NOMO-1 treated with dmso at 0.1 percent for 144 hours (cell line): ENCODE data around the gene FDPS.
"Not testable (repeated sequence)": the region's sequence is repeated elsewhere in the genome, so short reads cannot be mapped to it uniquely, and the experiment has no call there.

Source experiments
- DNase-seq: peaks from one replicate; lab custom pipeline; 2025; ENCODE audit not compliant: unreplicated experiment; lab: John Stamatoyannopoulos, UW

Gene FDPS

DNA sequence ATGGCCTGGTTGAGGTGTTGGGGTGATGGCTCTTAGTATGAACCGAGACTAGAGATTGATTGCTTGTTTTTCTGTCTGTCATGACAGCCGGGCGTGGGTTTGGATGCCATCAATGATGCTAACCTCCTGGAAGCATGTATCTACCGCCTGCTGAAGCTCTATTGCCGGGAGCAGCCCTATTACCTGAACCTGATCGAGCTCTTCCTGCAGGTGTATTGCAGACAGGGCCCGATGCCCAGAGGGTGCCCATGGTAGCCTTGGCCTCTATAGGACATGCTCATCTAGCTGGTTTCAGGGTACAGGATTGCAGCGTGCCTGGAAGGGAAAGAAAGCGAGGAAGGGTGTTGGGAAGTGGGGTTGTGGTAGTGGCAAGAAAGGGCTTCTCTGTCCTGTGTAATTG lies 9.4 kb downstream of the FDPS start:
- DNase-seq, result no peak

DNA sequence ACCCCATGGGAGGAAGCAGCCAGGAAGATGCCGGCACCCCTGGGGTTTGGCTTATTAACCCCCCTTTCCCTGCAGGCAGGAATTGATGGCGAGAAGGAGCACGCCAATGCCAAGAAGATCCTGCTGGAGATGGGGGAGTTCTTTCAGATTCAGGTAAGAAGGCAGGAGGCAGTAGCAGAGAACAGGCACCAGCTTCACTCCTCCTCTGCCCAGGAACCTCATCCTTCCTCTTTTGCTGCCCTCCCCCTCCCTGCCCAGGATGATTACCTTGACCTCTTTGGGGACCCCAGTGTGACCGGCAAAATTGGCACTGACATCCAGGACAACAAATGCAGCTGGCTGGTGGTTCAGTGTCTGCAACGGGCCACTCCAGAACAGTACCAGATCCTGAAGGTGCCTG lies 10.9 kb downstream of the FDPS start:
- no peak for DNase-seq

DNA sequence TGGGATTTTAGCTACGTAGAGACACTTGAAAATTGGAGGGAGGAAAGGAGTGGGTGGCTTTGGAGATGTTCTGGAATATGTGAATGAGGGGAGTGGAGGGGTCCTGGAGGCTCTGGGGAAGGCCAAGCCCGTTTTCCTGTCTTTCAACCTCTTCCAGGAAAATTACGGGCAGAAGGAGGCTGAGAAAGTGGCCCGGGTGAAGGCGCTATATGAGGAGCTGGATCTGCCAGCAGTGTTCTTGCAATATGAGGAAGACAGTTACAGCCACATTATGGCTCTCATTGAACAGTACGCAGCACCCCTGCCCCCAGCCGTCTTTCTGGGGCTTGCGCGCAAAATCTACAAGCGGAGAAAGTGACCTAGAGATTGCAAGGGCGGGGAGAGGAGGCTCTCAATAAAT lies 11.6 kb downstream of the FDPS start:
- no peak for DNase-seq

DNA sequence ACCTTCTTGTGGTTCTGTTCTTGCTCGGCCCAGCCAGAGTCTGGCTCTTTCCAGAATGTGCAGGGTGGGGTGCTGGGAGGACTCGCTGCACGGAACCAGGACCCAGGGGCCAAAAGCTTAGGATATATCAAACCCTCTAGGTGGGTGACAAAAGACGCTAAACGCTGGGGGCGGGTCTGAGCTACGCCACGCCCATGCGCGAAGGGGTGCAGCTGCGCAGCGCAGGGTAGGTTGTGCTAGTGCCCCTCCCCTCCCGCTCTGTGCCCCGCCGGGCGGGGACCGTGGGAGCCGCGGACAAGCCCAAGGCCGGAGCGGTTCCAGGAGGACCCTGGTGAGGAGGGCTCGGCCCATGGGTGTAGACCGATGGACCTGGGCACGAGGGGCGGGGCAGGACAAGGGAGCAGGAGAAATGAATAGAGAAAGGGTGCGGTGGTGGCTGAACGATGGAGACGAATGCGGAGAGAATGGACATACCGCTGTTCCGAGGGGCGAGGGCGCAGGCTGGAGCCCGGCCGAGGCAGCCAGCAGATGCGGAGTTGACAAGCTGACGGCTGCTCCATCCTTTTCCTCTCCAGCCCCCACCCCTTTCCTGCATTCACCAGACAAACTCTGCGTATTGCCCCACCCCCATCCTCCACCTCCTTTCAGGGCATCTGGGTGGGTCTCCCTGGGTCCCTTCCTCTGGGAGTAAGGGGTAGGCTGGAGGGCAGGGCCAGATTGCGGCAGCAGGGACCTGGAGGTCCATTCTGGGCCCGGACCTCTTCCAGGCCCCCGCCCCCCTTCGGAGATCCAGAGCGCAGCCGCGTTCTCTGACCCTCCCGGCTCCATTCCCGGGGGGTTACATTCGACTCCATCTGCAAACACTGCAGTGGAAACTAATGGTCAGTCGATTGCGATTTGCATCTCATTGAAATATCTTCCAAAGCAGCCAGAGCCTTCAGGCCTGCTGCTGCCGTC lies 12.3 kb downstream of the FDPS start, which contains the start of gene RUSC1:
Gene RUSC1, plus strand, starts transcription at position 234 of the 957 bp plus-strand sequence. CDS start 880 bp downstream, outside the sequence.
- no peak for DNase-seq

DNA sequence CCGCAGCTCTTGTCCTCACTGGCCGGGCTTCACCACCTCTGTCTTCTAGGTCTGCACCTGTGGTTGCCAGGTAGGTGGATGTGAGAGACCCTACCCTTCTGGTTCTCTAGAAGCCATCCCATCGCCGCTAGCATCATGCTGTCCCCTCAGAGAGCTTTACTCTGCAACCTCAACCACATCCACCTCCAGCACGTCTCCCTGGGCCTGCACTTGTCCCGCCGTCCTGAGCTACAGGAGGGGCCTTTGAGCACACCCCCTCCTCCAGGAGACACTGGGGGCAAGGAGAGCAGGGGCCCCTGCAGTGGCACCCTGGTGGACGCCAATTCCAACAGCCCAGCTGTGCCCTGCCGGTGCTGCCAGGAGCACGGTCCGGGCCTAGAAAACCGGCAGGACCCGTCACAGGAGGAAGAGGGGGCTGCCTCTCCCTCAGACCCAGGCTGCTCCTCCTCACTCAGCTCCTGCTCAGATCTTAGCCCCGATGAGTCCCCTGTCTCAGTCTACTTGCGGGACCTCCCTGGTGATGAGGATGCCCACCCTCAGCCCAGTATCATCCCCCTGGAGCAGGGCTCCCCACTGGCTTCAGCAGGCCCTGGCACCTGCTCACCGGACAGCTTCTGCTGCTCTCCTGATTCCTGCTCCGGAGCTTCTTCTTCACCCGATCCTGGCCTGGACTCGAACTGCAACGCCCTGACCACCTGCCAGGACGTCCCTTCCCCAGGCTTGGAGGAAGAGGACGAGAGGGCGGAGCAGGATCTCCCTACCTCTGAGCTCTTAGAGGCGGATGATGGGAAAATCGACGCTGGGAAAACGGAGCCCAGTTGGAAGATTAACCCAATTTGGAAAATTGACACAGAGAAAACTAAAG lies 13.2 kb downstream of the FDPS start:
- DNase-seq, result no peak

DNA sequence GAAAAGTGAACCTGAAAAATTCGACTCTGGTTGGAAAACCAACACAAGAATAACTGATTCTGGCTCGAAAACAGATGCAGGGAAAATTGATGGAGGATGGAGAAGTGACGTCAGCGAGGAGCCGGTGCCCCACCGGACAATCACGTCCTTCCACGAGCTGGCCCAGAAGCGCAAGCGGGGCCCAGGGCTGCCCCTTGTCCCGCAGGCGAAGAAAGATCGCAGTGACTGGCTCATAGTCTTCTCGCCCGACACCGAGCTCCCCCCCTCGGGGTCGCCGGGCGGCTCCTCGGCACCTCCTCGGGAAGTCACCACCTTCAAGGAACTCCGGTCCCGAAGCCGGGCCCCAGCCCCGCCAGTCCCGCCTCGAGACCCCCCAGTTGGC lies 13.9 kb downstream of the FDPS start:
- no peak for DNase-seq

DNA sequence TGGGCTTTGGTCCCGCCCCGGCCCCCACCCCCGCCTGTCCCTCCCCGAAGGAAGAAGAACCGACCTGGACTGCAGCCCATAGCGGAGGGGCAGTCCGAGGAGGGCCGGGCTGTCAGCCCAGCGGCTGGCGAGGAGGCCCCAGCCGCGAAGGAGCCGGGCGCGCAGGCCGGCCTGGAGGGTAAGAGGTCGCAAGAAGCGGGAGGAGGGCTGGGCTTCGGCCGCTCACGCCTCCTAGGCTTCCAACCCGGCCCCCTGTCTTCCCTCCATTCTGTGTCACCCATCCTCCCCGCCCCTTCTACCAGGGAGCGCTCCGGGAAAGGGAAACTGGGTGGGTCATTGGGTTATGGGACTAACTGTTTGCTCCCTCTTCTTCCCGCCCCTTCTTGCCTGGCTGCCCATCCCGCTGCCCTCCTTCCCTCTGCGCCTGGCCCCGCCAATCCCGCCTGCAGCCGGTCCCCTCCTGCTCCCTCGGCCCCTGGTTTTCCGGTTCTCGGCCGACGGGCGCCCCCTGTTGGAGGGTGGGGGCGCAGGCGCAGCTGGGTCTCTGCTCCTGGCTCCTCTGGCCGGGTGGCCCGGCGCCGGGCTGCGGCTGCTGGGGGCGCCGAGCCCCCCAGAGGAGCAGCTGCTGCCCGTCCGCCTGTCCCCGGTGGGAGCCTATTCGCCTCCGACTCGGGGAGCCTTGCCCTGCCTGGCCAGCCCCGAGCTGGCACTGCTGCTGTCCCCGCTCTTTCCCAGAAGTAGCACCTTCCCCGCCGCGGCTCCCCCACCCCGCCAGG lies 14.5 kb downstream of the FDPS start:
- peak; percentile 83 for DNase-seq

DNA sequence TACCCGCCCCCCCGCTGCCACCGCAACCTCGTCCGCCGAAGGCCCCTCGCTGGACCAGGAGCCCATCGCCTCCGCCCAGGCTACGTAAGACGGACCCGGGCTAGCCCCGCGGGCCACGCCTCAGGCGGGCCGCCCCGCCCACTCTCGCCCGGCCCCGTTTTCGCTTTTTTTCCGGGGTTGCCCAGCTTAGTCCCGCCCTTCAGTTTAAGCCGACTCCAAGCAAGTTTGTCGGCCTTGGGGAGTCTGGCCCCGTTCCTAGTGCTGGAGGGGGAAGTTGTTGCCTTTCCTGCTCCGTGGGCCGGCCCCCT lies 15.0 kb downstream of the FDPS start:
- DNase-seq, result peak; percentile 76

DNA sequence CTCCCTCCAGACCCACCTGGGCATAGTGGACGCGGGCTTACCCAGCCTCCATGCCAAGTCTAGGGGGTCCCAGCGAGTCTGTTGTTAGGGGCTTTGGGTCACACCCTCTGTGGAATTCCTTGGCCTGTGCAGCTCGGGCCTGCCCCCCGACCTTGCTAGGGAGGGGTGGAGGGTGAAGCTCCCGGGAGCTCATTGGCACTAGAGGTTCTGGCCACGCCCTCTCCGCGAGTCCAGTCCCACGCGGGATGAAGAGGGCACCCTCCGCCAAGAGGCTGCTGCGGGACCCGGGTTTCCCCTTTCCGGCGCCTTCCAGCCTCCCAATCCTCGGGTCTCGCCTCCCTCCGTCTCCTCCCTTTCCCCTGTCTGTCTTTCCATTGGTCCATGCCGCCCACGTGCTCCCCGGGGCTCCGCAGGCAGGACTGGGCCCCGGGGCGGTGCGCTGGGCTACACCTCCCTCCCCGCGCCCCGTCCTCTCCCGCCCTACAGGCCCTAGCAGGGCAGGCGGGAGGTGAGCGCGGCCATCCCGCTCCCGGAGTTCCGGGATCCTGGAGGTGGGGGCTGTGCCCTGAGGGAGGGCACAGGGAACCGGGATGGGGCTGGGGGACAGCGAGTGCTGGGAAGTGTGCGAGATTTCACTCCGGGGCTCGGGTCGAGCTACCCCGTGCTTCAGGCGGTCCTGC lies 15.5 kb downstream of the FDPS start:
- DNase-seq, result peak; percentile 98

DNA sequence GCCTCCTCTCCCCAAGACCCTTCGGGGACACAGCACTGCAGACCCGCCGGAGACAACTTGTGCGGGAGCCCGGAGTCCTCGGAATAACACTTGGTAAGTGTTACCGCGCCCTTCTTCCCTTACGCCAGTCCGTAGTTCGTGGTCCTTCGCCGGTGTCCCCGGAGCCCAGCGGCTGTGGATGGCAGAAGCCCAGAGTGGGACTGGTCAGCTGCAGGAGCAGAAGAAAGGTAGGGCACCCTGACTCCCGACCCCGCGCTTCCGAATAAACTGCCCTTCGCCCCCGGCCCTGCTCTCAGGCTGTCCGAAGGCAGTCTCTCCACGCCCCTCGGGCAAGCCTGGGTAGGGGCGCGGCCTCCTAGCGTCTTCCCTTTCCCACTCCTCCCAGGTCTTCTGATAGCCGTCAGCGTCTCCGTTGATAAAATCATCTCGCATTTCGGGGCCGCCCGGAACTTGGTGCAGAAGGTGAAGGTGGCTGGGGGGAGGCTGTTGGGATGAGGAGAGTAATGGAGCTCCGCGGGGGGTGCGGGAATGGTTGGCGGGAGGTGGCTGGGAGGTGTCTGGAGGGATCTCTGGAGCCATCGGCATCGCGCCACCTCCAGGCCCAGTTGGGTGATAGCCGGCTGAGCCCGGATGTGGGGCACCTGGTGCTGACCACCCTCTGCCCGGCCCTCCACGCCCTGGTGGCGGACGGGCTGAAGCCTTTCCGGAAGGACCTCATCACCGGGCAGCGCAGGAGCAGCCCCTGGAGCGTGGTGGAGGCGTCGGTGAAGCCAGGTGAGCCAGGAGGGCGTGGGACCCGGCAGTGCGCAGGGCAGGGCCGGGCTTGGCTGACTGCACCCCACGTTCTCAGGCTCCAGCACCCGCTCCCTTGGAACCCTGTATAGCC lies 16.3 kb downstream of the FDPS start:
- peak; percentile 13 for DNase-seq

DNA sequence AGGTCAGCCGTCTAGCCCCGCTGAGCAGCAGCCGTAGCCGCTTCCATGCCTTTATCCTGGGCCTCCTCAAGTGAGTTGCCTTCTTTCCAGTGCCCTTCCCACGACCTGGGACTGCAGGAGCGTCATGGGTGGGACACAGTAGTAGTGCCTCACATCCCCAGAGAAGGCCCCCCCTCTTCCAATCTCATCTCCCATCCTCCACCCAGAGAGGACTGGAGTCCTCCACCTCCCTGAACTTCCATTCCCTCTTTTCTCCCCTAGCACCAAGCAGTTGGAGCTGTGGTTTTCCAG lies 16.9 kb downstream of the FDPS start:
- DNase-seq, result no peak

DNA sequence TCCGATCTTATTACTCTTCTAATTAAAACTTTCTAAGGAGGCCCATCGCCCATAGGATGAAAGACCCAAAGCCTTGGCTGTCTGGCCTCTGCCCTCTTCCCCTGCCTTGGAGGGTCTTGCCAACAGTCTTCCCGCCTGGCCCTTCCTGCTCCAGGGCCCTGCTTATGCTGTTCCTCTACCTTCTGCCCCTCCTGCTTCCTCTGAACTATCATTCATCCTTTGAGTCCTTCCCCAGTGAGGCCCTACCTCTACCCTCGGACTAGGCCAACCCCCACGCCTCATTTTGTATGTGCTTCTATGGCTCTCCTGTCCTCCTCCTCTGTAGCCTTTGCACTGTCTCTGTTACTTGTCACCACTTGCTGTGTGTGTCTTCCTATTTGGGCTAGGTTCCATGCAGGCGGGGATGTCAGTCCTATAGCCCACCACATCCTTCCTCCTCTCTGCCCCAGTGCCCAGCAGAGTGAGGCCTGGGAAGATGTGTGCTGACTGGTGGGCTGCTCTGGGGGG lies 17.4 kb downstream of the FDPS start:
- no peak for DNase-seq

DNA sequence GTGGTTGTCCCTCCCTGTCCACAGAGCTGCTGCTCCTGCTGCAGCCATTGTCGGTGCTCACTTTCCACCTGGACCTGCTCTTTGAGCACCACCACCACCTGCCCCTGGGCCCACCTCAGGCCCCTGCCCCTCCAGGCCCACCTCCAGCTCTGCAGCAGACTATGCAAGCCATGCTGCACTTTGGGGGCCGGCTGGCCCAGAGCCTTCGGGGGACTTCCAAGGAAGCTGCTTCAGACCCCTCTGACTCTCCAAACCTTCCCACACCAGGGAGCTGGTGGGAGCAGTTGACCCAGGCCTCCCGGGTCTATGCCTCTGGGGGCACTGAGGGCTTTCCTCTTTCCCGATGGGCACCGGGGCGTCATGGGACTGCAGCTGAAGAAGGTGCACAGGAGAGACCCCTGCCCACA lies 18.0 kb downstream of the FDPS start:
- DNase-seq, result no peak

DNA sequence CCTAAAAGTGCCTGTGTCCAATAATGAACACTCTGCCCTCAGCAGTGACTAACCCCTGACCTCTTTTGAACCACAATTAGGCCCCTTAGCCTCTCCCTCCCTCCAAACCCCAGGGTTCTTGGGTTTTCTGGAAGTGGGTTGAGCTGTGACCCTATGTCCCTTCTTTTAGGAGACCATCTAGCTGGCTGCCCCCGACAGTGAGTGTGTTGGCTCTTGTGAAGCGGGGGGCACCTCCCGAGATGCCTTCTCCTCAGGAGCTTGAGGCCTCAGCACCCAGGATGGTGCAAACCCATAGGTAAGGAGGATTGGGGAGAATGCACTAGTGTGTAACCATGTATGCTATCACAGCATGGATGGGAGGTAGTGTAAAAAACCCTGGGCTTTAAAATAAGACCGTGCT lies 19.3 kb downstream of the FDPS start:
- DNase-seq, result no peak

DNA sequence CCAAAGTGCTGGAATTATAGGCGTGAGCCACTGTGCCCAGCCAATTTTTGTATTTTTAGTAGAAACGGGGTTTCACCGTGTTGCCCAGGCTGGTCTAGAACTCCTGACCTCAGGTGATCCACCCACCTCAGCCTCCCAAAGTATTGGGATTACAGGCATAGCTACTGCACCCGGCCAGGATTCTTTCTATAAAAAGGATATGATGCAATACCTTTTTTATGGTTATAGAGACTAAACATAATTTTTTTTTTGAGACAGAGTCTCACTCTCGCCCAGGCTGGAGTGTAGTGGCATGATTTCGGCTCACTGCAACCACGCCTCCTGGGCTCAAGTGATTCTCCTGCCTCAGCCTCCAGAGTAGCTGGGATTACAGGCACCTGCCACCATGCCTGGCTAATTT lies 20.2 kb downstream of the FDPS start:
- not testable (repeated sequence) for DNase-seq

DNA sequence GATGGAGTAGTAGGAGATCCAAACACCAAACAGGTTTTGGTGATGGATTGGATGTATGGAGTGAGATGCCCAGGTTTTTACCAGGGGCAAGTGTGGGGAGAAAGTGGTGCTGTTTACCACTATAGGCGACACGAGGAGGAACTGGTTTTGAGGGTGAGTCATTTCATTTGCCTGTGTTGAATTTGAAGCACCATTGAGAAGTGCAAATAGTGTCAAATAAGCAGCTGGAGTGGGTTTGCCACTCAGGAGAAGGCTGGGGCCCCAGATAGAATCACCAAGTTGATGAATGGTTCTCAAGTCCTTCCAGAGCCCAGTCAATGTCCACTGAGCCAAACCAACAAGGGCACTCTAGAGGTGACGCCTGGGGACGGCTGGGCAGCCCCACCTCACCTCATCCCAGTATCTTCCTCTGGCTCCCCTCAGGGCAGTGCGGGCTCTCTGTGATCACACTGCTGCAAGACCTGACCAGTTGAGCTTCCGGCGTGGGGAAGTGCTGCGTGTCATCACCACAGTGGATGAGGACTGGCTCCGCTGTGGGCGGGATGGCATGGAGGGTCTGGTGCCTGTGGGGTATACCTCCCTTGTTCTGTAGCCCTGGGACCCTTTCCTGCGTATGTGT lies 21.4 kb downstream of the FDPS start:
- no peak for DNase-seq

DNA sequence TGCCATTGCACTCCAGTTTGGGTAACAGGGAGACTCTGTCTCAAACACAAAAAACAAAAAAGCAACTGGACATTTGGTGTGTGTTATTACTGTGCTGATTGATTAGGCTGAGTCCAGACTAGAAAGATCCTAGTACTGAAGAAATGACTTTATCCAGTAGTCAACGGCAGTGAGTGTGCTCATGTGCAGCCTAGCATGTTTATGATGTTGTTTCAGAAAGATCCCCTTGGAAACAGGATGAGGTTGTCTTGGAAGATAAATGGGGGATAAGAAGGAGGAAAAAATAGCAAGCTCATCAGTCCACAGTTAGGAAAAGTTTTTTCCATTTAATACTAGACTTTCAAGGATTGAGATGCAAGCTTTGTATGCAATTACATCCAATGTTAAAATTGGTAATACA lies 26.3 kb downstream of the FDPS start:
- no peak for DNase-seq

DNA sequence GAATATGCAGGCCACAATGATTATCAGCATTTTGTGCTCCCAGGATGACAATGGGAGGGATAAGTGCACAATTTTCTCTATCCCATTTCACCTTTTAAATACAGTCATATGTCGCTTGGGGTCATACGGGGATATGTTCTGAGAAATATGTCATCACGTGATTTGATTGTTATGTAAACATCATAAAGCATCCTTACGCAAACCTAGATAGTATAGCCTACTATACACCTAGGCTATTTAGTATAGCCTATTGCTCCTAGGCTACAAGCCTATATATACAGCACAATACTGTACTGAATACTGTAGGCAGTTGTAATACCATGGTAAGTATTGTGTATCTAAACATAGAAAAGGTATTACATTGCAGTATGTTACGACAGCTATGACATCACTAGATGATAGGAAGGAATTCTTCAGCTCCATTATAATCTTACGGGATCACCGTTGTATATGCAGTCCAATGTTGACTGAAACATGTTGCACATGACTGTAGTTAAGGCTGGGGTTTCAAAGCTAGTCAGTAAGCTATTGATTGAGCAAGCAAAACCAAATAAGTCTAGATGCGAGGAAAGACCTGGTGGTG lies 30.9 kb downstream of the FDPS start:
- no peak for DNase-seq

DNA sequence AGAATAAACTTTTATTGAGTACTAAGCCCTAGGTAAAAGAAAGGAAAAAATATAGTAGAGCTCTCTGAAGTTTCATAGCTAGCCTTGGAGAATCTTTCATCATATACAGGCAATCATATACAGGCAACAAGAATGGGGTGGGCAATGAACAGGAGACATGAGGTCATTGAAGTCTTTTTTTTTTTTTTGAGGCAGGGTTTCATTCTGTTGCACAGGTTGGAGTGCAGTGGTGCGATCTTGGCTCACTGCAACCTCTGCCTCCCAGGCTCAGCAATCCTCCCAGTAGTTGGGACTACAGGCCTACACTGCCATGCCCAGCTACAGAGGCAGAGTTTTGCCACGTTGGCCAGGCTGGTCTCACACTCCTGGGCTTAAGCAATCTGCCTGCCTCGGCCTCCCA lies 34.2 kb downstream of the FDPS start:
- DNase-seq, result no peak
